DLD1 (cell line): ENCODE data around the gene MTERF4.

ENCODE experiments used
- in situ Hi-C: cut with HindIII; loops from 2 replicates; pipeline ENCODE4 v1.10.0; 2017; ENCODE audit warnings: low sequenced_read_pairs

MTERF4 gene

GRCh38 chr2:241052677-241053360, 49.3 kb downstream of the MTERF4 start:
- in situ Hi-C loops: no loop called here

- in situ Hi-C loops: no loop called here
Observed at GRCh38 chr2:241051578-241052487, 50.3 kb downstream of the MTERF4 start.

- in situ Hi-C loops: no loop called here
Observed at GRCh38 chr2:241050624-241051577, 51.2 kb downstream of the MTERF4 start.

- in situ Hi-C loops: no loop called here
Observed at GRCh38 chr2:241049739-241050623, 52.1 kb downstream of the MTERF4 start.

GRCh38 chr2:241048949-241049343, 53.1 kb downstream of the MTERF4 start:
- in situ Hi-C loops: no loop called here

GRCh38 chr2:241048149-241048948, 53.7 kb downstream of the MTERF4 start:
- in situ Hi-C loops: no loop called here

GRCh38 chr2:241047253-241048010, 54.7 kb downstream of the MTERF4 start:
- in situ Hi-C loops: no loop called here
